Renal pelvis (tissue), 4 donors: ENCODE data around the gene CRACDL. TPM values are rescaled to one million over a fixed set of nuclear protein-coding genes. Genes with fewer than 3 reads are reported as not detected.

Experiments
- DNase-seq: peaks from one replicate; pipeline ENCODE4 v3.0.0-alpha.2; 2013
- polyA plus RNA-seq, 3 donors: library from polyadenylated mRNA; unstranded; fragments of 120-200 nt; gene quantifications; one replicate each; pipeline ENCODE4 v1.2.1, GENCODE V29; 2013; ENCODE audit not compliant: insufficient read length in 3 of 3

Gene CRACDL
- polyA plus RNA-seq, 3 donors = 3.0 to 3.4 (median 3.0) TPM

DNA sequence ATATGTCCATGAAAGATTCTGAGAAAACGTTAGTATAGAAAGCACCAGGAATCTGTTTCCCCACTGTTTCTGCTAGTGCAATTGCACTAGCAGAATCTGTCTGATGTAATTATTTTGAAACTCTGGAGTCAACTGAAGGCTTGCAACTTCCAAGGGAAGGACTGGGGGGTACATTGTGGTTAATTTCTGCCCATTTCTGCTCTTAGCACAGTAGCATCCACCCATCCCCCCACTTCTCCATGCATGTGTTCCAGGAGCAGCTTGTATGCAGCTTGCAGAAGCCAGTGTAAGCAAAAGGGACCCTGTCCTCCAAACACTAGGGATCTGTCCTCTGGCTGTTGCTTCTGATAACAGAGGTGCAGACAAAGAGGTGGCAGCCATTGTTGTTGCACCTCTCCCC lies 74.4 kb downstream of the CRACDL start:
- no peak for DNase-seq

DNA sequence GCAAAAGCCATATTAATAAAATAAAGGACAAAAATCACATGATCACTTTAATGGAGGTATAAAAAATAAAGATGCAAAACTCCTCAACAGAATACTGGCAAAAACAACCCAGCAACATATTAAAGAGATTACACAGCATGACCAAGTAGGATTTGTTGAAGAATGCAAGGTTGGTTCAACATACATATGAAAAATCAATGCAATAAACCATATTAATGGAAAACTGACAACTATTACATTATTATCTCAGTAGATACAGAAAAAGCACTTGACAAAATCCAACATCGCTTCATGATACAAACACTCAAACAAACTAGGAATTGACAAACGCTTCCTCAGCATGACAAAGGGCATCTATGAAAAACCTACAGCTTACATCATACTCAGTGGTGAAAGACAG lies 76.7 kb downstream of the CRACDL start:
- no peak for DNase-seq

DNA sequence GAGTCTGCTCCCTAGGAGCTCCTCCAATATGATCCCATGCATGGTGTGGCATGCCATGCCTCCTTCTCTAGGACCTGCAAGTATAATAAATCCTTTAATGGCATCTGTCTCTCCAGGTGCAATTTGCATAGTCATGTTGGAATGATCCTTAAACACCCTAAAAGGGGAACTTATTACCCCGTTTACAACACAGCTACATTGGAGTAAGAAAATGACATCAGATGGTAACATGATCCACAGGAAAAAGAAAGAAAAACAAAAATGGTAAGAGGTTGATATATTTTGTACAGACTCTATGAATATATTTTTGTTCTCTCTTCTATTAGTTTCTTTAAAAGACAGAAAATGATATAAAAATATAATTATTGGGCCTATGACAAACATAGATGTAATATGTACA lies 79.0 kb downstream of the CRACDL start:
- DNase-seq = no peak

- no peak for DNase-seq
These were observed 81.3 kb downstream of the CRACDL start for GRCh38 chr2:98854682-98855081.

GRCh38 chr2:98852932-98853331 lies 83.1 kb downstream of the CRACDL start:
- DNase-seq = no peak

GRCh38 chr2:98850074-98850473 lies 86.0 kb downstream of the CRACDL start:
- no peak for DNase-seq

- no peak for DNase-seq
These were observed 86.9 kb downstream of the CRACDL start for GRCh38 chr2:98849113-98849512.

GRCh38 chr2:98847853-98848252 lies 88.2 kb downstream of the CRACDL start:
- no peak for DNase-seq

GRCh38 chr2:98846041-98846440 lies 90.0 kb downstream of the CRACDL start:
- no peak for DNase-seq

DNA sequence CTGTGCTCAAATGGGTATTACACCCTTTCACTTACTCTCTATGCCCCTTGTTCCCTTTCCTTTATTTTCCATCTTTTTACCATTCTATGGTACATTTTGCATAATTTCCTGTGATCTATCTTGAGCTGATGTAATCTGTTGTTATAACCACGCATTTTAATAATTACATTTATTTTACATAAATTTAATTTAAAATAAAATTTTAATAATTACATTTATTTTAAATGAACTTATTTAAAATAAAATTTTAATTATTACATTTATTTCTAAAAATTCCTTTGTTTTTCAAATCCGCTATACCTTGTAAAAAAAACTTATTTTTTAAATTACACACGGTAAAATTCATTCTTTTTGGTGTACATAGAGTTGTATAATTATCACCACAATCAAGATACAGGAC lies 93.9 kb downstream of the CRACDL start:
- DNase-seq = no peak

GRCh38 chr2:98839292-98839691 lies 96.7 kb downstream of the CRACDL start:
- DNase-seq = no peak

DNA sequence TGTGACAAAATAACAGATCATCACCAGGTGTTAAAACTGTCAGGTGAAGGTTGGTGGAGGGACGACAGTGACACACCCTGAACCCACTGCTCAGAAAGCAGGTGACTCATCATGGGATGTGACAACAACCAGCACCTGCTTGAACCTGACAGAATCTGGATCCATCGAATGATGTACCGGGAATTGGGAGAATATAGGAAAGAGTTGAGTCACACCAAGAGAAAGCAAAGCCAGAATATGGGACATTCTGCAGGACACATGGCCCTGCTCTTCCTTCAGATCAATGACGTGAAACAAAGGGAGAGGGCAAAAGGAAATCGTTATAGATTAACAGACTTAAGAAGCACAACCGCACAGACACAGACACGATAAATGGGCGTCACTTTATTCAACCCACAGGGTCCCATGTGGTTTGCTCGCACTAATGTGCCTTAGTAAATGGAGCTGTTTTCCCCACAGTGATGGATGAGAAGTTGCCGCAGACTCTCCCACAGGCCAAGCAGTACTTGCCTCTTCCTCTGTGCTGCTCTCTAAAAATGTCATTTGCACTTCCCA lies 100.1 kb downstream of the CRACDL start:
- DNase-seq = no peak

DNA sequence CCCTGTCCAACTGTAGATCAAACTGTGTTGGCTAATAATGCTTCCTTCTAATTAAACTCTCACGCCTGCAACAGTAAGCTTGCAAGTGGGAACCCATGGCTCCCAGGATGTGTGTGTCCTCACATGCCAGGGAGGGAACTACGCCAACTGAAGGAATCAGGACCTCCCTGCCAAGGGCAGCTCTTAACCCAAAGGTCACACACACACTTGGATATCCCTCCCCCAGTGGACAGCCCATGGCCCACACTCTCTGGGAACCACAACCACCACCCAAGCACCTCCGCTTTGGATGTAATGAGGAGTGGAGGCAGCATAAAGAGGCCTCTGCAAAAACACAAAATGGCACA lies 102.1 kb downstream of the CRACDL start:
- no peak for DNase-seq

DNA sequence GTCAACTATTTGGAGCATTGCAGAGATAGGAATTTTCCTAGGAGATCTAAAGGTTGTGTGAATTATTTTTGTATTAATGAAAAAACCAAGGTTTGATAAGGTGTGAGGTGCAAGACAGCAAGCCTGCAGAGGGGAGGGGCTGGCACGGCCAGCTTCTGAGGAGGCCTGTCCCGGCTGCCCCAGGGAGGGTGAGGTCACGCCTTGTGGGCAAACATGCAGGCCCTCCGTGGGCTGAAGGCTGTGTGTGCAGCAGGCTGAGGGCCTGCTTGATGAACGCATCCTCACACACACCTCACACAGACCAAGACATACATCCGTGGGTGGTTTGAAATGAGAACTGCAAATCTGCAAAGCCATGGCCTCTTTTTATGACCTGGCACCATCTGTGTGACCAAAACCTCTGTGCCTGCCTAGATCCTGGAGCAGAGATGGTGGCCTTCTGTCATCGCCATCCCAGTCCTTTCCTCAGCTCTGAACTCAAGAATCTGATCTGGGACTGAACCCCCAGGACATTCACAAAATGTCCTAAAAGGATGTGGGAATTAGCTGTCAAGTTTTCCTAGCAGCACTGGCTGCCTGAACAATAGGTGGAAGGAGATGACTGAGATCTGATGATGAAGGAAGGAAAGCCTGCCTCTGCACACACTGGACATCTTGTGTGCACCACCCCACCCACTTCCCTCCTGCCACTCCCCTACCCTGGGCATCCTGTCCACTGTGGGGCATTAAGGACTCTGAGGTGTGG lies 102.7 kb downstream of the CRACDL start:
- no peak for DNase-seq

DNA sequence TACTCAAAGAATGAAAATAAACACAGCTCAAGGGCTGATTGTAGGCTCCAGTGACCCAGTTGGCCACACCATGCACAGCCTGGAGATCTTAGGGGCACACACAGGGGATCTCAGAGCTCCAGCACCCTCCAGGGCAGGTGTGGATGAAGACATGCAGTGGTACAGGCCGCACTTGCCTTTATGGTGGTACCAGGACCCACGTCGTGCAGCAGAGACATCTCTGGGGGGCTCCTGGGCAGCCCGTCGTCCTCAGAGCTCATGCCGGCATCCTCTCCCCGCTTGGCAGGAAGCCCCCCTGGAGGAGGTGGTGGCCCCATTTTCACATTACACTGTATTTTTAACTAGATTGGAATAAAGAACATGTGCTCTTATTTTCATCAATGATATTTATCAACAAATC lies 103.9 kb downstream of the CRACDL start:
- no peak for DNase-seq

GRCh38 chr2:98830571-98831145 lies 105.4 kb downstream of the CRACDL start:
- no peak for DNase-seq

DNA sequence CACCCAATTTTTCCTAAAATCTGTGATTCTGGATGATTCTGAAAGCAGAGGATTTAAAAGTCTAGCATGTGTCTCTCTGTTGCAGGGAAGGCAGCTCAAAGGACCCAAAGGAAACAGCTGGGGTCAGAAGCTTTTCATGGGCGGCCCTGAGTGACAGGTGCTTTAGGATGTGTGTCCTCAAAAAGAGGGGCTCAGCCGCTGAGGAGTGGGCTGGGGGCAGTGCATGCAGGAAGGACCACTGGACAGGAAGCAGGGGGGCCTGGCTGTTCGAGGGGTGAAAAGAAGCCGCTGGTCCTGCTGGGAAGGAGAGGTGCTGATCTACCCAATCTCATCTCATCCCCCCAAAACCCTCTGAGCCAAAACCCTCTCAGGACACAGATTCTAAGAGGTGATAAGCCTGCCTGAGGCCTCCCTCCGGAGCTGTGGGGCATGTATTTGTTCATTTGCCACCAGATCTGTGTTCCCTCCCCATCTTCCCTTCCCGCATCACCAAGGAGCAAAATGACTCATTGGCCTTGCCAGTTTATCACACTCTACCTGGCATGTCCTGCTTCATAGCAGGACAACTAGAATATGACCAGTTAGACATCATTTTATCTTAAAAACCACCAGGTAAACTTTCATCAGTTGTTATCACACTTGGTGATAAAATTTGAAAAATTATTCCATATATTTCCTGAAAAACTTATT lies 106.3 kb downstream of the CRACDL start:
- DNase-seq = no peak

GRCh38 chr2:98828793-98829371 lies 107.1 kb downstream of the CRACDL start:
- no peak for DNase-seq

DNA sequence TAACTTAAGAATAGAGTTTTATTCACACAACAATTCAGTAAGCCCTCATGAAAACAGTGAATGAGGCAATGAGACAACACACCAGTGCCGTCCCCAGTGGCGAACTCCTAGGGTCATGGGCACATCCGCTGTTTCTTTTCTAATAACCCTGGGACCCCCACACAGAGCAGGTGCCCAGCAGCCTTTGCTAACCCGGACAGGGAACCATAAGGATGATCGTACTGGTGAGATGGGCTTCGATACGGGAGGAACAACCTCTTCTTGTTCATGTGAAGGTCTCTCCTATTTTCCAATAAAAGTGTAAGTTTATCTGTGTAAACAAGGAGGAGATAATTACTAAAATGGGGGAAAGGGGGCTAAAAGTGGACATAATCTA lies 107.7 kb downstream of the CRACDL start:
- no peak for DNase-seq

DNA sequence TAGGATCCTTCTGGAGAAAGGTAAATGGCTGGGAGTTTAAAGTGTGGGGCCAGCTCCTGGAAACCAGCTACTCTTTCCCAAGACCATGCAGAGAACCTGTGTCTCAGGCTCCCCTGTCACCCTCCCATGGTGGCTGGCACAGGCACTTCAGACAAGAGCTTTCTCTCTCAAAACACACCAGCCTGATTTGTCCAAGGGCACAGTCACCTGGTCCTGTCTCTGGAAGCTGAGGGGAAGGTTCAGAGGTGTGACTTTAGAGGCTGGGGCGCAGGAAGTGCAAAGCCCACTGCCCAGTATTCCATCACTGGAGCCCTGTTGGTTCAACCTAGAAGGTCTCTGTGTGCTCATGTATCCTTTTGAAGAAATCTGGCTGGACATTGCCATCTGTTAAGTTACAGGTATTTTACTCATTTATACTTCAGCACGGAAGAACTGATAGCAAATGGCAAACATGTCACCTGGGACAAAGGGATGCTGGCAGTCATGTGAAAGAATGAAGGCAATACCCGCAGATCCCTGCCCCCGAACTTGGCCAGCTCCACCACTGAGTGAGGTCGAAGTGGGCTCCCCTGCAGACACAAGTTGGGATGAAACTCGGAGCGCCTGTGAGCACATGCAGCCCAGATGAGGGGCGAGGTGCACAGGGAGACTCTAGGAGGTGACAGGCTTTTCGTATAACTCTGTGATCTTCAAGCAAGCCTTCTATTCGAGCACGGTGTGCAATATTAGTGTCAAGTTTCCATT lies 108.2 kb downstream of the CRACDL start:
- DNase-seq = no peak

DNA sequence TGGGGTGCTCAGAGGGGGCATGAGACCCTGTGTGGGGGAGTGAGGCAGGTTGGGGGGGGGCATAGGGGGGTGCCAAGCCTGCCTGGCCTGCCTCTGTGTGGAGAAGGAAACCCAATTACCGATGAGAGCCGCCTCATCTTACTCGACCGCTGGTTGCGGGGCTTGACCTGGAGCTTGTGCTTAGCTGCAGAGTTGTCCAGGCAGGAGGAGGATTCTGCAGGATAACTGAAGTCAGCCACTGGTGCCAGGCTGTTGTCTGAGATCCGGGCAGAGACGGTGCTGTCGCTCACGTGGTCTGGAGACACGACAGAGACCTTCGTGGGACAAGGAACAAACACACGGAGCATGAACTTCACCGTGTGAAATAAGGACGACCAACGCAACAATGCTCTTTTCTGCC lies 109.2 kb downstream of the CRACDL start:
- no peak for DNase-seq

DNA sequence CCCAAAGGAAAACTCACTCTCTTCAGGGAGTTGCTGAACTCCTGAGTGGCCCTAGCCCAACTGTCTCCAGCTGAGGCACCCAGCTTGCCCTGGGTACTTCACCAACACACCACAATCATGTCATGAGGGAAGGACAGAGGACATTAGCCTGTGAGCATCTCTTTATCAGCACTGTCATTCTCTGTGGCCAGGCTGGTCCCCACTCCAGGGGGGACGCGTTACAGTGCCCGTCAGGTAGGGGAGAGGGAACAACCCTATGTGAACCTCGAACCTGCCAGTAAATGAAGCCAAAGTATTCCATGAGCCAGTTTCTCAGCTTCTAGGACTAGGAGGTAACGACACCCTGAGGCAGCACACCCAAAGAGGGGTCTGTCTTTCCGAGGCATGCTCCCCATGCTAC lies 110.2 kb downstream of the CRACDL start:
- DNase-seq = no peak
